OCI-LY1 (cell line): ENCODE data around the gene RANBP10.

Experiments
- H2AFZ ChIP-seq: fragments of 200-600 bp; sonication (generic), shearing (Covaris generic); 2 replicates; pipeline ENCODE4 v1.6.0; 2014; ENCODE audit warnings: antibody characterized with exemption, mild to moderate bottlenecking, low read length
- H3F3A ChIP-seq: fragments of 200-600 bp; sonication (generic), shearing (Covaris generic); 2 replicates; pipeline ENCODE4 v1.6.0; 2014; ENCODE audit warnings: mild to moderate bottlenecking, antibody characterized with exemption, low read length, moderate library complexity; ENCODE audit not compliant: insufficient read depth
- H3K27ac ChIP-seq: fragments of 200-600 bp; sonication (generic); 2 replicates; pipeline ENCODE4 v1.5.1; 2014; ENCODE audit warnings: low read length, mixed run types, mild to moderate bottlenecking, low read depth; ENCODE audit not compliant: poor library complexity, severe bottlenecking
- H3K27me3 ChIP-seq: fragments of 200-600 bp; sonication (generic); 2 replicates; pipeline ENCODE4 v1.6.0; 2014; ENCODE audit warnings: antibody characterized with exemption, mild to moderate bottlenecking, low read length, moderate library complexity; ENCODE audit not compliant: insufficient read depth
- H3K36me3 ChIP-seq: fragments of 200-600 bp; sonication (generic); 2 replicates; pipeline ENCODE4 v1.6.1; 2014; ENCODE audit warnings: mild to moderate bottlenecking, antibody characterized with exemption, low read length, moderate library complexity, mixed read lengths; ENCODE audit not compliant: insufficient read depth
- H3K4me1 ChIP-seq: fragments of 200-600 bp; sonication (generic); 2 replicates; pipeline ENCODE4 v1.5.1; 2014; ENCODE audit warnings: mild to moderate bottlenecking, low read length, moderate library complexity; ENCODE audit not compliant: insufficient read depth, severe bottlenecking
- H3K4me2 ChIP-seq: fragments of 200-600 bp; sonication (generic), shearing (Covaris generic); 2 replicates; pipeline ENCODE4 v1.6.1; 2014; ENCODE audit warnings: low read length
- H3K4me3 ChIP-seq: fragments of 200-600 bp; sonication (generic); 2 replicates; pipeline ENCODE4 v1.5.1; 2014; ENCODE audit warnings: low read length, low read depth, mild to moderate bottlenecking, mixed read lengths; ENCODE audit not compliant: poor library complexity, severe bottlenecking
- H3K79me2 ChIP-seq: fragments of 200-600 bp; shearing (Covaris generic); 2 replicates; pipeline ENCODE4 v1.6.1; 2016; ENCODE audit warnings: mixed run types, low read length, mixed read lengths; ENCODE audit not compliant: insufficient read depth
- H3K9ac ChIP-seq: fragments of 200-600 bp; sonication (generic), shearing (Covaris generic); 2 replicates; pipeline ENCODE4 v1.6.1; 2014; ENCODE audit warnings: mild to moderate bottlenecking, low read length, mixed read lengths
- H3K9me2 ChIP-seq: fragments of 200-600 bp; sonication (generic), shearing (Covaris generic); 2 replicates; pipeline ENCODE4 v1.6.1; 2014; ENCODE audit warnings: low read depth, mild to moderate bottlenecking, low read length, mixed read lengths
- H3K9me3 ChIP-seq: fragments of 200-600 bp; shearing (Covaris generic); 2 replicates; pipeline ENCODE4 v1.6.1; 2014; ENCODE audit warnings: low read length, mixed read lengths
- H4K20me1 ChIP-seq: fragments of 200-600 bp; sonication (generic), shearing (Covaris generic); 2 replicates; pipeline ENCODE4 v1.6.0; 2016; ENCODE audit warnings: mild to moderate bottlenecking, low read length; ENCODE audit not compliant: insufficient read depth
- EZH2 ChIP-seq: fragments of 200-600 bp; sonication (generic), shearing (Covaris generic); IDR thresholded peaks from 2 replicates; pipeline ENCODE4 v1.8.0; 2017; ENCODE audit warnings: borderline replicate concordance, mixed run types, mild to moderate bottlenecking, antibody characterized with exemption, low read length, moderate library complexity, mixed read lengths
- TF ChIP-seq, protein P1 (sequence below): fragments of 200-600 bp; sonication (generic), shearing (Covaris generic); IDR thresholded peaks from 2 replicates; pipeline ENCODE4 v1.5.1; 2017; ENCODE audit warnings: mild to moderate bottlenecking, antibody characterized with exemption, low read length, moderate library complexity, mixed read lengths

RANBP10 gene

DNA sequence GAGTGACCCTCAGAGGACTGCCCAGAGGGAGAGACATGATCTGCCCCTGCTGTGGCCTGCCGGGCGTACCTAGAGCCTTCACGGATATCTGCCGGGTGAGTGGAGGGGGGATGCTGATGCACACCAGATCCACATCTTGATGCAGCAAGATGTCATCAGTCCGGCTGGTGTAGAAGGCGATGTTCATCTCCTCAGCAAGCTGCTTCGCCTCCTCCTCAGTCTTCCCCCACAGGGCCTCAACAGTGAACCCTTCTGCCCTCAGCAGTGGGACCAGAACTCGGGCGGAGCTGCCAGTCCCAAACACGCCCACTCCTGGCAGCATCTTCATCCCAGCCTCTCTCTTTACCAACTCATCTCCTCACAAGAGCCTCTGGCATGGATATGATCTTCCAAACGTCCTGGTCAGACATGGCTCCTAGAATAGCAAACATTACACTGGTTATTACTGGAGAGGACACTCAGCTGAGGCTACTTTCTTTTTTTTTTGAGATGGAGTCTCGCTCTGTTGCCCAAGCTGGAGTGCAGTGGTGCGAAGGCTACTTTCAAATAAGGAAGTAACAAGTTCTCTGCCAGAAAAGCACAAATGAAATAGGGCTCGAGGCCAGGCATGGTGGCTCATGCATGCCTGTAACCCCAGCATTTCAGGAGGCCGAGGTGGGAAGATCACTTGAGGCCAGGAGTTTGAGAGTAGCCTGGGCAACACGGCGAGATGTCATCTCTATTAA lies 120.8 kb downstream of the RANBP10 start:
- Histone ChIP-seq H3K9me3 (no peaks in the 10 kb centered on the region), H3K27ac (peak overlapping the region; percentile 59), H3K36me3 (peaks cover 36% of the 10 kb centered on the region; the same call in 1 of the 2 replicates), H3K9me2 (no peaks in the 10 kb centered on the region), H4K20me1 (no peaks in the 10 kb centered on the region), H3K4me2 (no peak overlapping the region), H3K4me1 (peaks cover 15% of the 10 kb centered on the region), H3F3A (no peaks in the 10 kb centered on the region), H2AFZ (no peak overlapping the region), H3K4me3 (no peak overlapping the region), H3K79me2 (no peaks in the 10 kb centered on the region), H3K9ac (no peak overlapping the region), H3K27me3 (no peaks in the 10 kb centered on the region)
- TF ChIP-seq EZH2: no peak
- TF ChIP-seq, protein P1, sequence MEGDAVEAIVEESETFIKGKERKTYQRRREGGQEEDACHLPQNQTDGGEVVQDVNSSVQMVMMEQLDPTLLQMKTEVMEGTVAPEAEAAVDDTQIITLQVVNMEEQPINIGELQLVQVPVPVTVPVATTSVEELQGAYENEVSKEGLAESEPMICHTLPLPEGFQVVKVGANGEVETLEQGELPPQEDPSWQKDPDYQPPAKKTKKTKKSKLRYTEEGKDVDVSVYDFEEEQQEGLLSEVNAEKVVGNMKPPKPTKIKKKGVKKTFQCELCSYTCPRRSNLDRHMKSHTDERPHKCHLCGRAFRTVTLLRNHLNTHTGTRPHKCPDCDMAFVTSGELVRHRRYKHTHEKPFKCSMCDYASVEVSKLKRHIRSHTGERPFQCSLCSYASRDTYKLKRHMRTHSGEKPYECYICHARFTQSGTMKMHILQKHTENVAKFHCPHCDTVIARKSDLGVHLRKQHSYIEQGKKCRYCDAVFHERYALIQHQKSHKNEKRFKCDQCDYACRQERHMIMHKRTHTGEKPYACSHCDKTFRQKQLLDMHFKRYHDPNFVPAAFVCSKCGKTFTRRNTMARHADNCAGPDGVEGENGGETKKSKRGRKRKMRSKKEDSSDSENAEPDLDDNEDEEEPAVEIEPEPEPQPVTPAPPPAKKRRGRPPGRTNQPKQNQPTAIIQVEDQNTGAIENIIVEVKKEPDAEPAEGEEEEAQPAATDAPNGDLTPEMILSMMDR: no peak

GRCh38 chr16:67683767-67684166 lies 122.6 kb downstream of the RANBP10 start:
- Histone ChIP-seq H3K27me3 (no peaks in the 10 kb centered on the region), H3K9me2 (no peaks in the 10 kb centered on the region), H3K36me3 (peaks cover 27% of the 10 kb centered on the region; the same call in 1 of the 2 replicates), H3K4me2 (no peak overlapping the region), H3K27ac (no peak overlapping the region), H2AFZ (no peak overlapping the region), H3K79me2 (no peaks in the 10 kb centered on the region), H4K20me1 (no peaks in the 10 kb centered on the region), H3K9ac (no peak overlapping the region), H3K4me1 (peaks cover 15% of the 10 kb centered on the region), H3K9me3 (no peaks in the 10 kb centered on the region), H3F3A (no peaks in the 10 kb centered on the region), H3K4me3 (no peak overlapping the region)
- TF ChIP-seq, protein P1: no peak
- no peak for TF ChIP-seq EZH2

- Histone ChIP-seq H3K4me3 (no peak overlapping the region), H3K27me3 (no peaks in the 10 kb centered on the region), H3K9me2 (no peaks in the 10 kb centered on the region), H3K36me3 (peaks cover 30% of the 10 kb centered on the region; the same call in 1 of the 2 replicates), H3K9me3 (no peaks in the 10 kb centered on the region), H3K79me2 (no peaks in the 10 kb centered on the region), H2AFZ (no peak overlapping the region), H3K4me1 (peaks cover under 1% of the 10 kb centered on the region), H3K9ac (no peak overlapping the region), H3K4me2 (no peak overlapping the region), H3F3A (no peaks in the 10 kb centered on the region), H3K27ac (no peak overlapping the region), H4K20me1 (no peaks in the 10 kb centered on the region)
- TF ChIP-seq, protein P1: no peak
- no peak for TF ChIP-seq EZH2
Observed at GRCh38 chr16:67679935-67680897, 126.1 kb downstream of the RANBP10 start.
